Liver (tissue), 9 donors: Measurements from ENCODE around the gene ARHGEF7. TPM values are rescaled to one million over a fixed set of nuclear protein-coding genes. Genes with fewer than 3 reads are reported as not detected.

ENCODE experiments used
- DNase-seq: peaks from one replicate; pipeline ENCODE4 v3.0.0-alpha.2; 2017; ENCODE audit warnings: low spot score
- H3K27ac ChIP-seq, 2 donors: one replicate each; pipeline ENCODE4 v1.7.0; 2013; ENCODE audit warnings: inconsistent platforms in 2 of 2, low read length in 2 of 2, control low read depth in 1 of 2, low read depth in 1 of 2, mild to moderate bottlenecking in 1 of 2
- H3K27me3 ChIP-seq, 4 donors: one replicate each; pipeline versions ENCODE4 v1.6.1 to v1.7.0; 2013; ENCODE audit warnings: low read length in 3 of 4, inconsistent platforms in 1 of 4, mild to moderate bottlenecking in 1 of 4, moderate library complexity in 1 of 4; ENCODE audit not compliant: control insufficient read depth in 4 of 4, insufficient read depth in 4 of 4
- H3K36me3 ChIP-seq, 4 donors: one replicate each; pipeline versions ENCODE4 v1.6.1 to v1.7.0; 2013; ENCODE audit warnings: low read length in 3 of 4, mild to moderate bottlenecking in 3 of 4, low read depth in 1 of 4, moderate library complexity in 1 of 4; ENCODE audit not compliant: control insufficient read depth in 4 of 4, insufficient read depth in 3 of 4
- H3K4me1 ChIP-seq, 4 donors: one replicate each; pipeline versions ENCODE4 v1.6.1 to v1.7.0; 2013; ENCODE audit warnings: low read length in 3 of 4, mild to moderate bottlenecking in 3 of 4, moderate library complexity in 1 of 4; ENCODE audit not compliant: control insufficient read depth in 4 of 4, insufficient read depth in 4 of 4
- H3K4me3 ChIP-seq, 3 donors: one replicate each; pipeline versions ENCODE4 v1.6.1 to v1.7.0; 2013; ENCODE audit warnings: low read length in 3 of 3, control low read depth in 1 of 3, low read depth in 1 of 3, mild to moderate bottlenecking in 1 of 3
- H3K9ac ChIP-seq, 2 donors: one replicate each; pipeline ENCODE4 v1.7.0; 2013; ENCODE audit warnings: low read length in 2 of 2, mild to moderate bottlenecking in 2 of 2, moderate library complexity in 2 of 2, control low read depth in 1 of 2, low read depth in 1 of 2
- H3K9me3 ChIP-seq, 4 donors: one replicate each; pipeline versions ENCODE4 v1.6.1 to v1.7.0; 2013; ENCODE audit warnings: low read length in 3 of 4; ENCODE audit not compliant: control insufficient read depth in 4 of 4
- CTCF ChIP-seq: fragments of 150-350 bp; IDR thresholded peaks from 2 replicates; pipeline ENCODE4 v1.5.1; 2017; ENCODE audit warnings: improper control_type of control experiment, low read depth, low read length; ENCODE audit not compliant: missing input control
- FOXA1 ChIP-seq: IDR thresholded peaks from 2 replicates; pipeline ENCODE4 v1.6.1; 2016; ENCODE audit warnings: antibody characterized with exemption
- FOXA2 ChIP-seq: IDR thresholded peaks from 2 replicates; pipeline ENCODE4 v1.6.1; 2016; ENCODE audit warnings: antibody characterized with exemption
- GABPA ChIP-seq, 2 donors: IDR thresholded peaks in 1 of 2; conservative IDR thresholded peaks in 1 of 2; 2 replicates each; pipeline ENCODE4 v1.6.1; 2016; ENCODE audit warnings: antibody characterized with exemption in 2 of 2, mild to moderate bottlenecking in 1 of 2, moderate library complexity in 1 of 2
- HNF4A ChIP-seq, 2 donors: conservative IDR thresholded peaks; 2 replicates each; pipeline ENCODE4 v1.6.1; 2016; ENCODE audit warnings: antibody characterized with exemption in 2 of 2, mild to moderate bottlenecking in 2 of 2
- HNF4G ChIP-seq: IDR thresholded peaks from 2 replicates; pipeline ENCODE4 v1.6.1; 2016; ENCODE audit warnings: antibody characterized with exemption
- NR2F2 ChIP-seq: IDR thresholded peaks from 2 replicates; pipeline ENCODE4 v1.6.1; 2016; ENCODE audit warnings: antibody characterized with exemption
- RAD21 ChIP-seq, 2 donors: IDR thresholded peaks; 2 replicates each; pipeline ENCODE4 v1.6.1; 2016; ENCODE audit warnings: antibody characterized with exemption in 2 of 2, mild to moderate bottlenecking in 2 of 2
- REST ChIP-seq: IDR thresholded peaks from 2 replicates; pipeline ENCODE4 v1.6.1; 2016; ENCODE audit warnings: antibody characterized with exemption, mild to moderate bottlenecking
- RXRA ChIP-seq, 2 donors: IDR thresholded peaks; 2 replicates each; pipeline ENCODE4 v1.6.1; 2017 to 2018; ENCODE audit warnings: antibody characterized with exemption in 2 of 2, mild to moderate bottlenecking in 1 of 2
- SP1 ChIP-seq: IDR thresholded peaks from 2 replicates; pipeline ENCODE4 v1.6.1; 2018; ENCODE audit warnings: antibody characterized with exemption, mild to moderate bottlenecking
- TAF1 ChIP-seq: conservative IDR thresholded peaks from 2 replicates; pipeline ENCODE4 v1.6.1; 2016; ENCODE audit warnings: antibody characterized with exemption, mild to moderate bottlenecking
- WGBS: extraction: QIAGEN DNeasy Blood & Tissue Kit; methylation state at CpG from one replicate; pipeline ENCODE4 v1.1.7; 2013; 5-methylcytosine and 5-hydroxymethylcytosine counted together
- polyA plus RNA-seq, 2 donors: library from polyadenylated mRNA; stranded (reverse) in 1 of 2; unstranded in 1 of 2; fragments of 200-250 nt in 1 of 2; fragments of >200 nt in 1 of 2; fragmentation: Nextera tagmentation in 1 of 2; extraction: Ambion mirVana in 1 of 2; gene quantifications; one replicate each; pipeline versions ENCODE4 v1.2.1 to v1.2.3, GENCODE V29; 2013 to 2015
- total RNA-seq, 2 donors: library from RNA; depleted of rRNA; stranded (reverse); fragments of >200 nt; gene quantifications; one replicate each; pipeline ENCODE4 v1.2.3, GENCODE V29; 2014
- TF ChIP-seq, protein P1 (sequence below): IDR thresholded peaks from 2 replicates; pipeline ENCODE4 v1.6.1; 2016; ENCODE audit warnings: antibody characterized with exemption
- TF ChIP-seq, protein P2 (sequence below): IDR thresholded peaks from 2 replicates; pipeline ENCODE4 v1.6.1; 2016; ENCODE audit warnings: antibody characterized with exemption
- donor health status: healthy.
- donor health status: healthy.
- donor health status: healthy.
- donor health status: healthy.
- donor health status: healthy.

Gene ARHGEF7
- total and polyA plus RNA-seq, 4 donors: 10.3 to 37.5 (median 20.1) TPM

DNA sequence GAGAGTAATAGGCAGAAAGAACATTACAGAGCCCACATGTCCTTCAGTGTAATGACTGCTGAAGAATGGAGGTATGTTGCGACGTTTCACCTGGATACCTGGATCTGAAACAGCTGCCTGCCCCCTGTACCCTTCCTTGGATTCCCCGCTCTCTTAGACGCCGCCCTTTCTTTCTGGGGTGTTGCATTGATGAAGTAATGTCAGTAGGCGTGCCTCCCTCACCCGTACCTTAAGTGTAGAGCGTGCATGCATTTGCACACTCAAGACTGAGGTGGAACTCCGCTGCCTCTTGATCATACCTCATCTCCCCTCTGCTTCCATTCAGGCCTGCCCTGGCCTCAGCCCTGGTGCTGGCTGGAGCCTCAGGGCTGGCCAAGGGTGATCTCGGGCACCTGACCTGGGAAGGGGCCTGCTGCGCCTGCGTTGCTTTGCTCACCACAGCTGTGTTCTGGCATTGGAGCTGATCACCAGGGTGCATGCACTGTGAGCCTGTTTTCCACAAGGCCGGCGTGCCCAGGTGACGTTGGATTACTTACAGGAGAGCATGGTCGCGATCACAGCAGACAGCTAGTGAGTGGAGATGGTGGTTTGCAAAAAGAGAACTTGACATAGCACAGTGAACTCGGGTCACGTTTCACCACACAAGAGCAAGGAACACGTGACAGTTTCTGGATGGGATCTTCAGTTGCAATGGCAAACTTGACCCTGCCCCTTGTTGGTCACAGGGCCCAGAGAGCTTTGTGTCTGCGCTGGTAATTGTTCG is 99.0 kb downstream of the ARHGEF7 start:
- peaks cover 8 to 52% (median 37%) of the 10 kb centered on the region in 4 donors for H3K4me1 ChIP-seq
- no peak overlapping the region for H3K27ac ChIP-seq
- no peak for DNase-seq
- peaks cover 0 to 4% (median 0%) of the 10 kb centered on the region in 4 donors for H3K36me3 ChIP-seq
- TF ChIP-seq GABPA (IDR thresholded peaks at IDR 0.05 in 1 of 2, conservative IDR thresholded peaks at IDR 0.05 in 1 of 2) (no peak), SP1 (peak; percentile 25), FOXA2 (no peak), CTCF (no peak), HNF4G (no peak), RAD21 (IDR thresholded peaks at IDR 0.05) (peak in 1 of 2 donors; percentile 10), REST (no peak), NR2F2 (no peak), TAF1 (no peak), RXRA (IDR thresholded peaks at IDR 0.05) (peak; percentile 40 to 61), FOXA1 (no peak), HNF4A (conservative IDR thresholded peaks at IDR 0.05) (peak; percentile 50 to 62)
- TF ChIP-seq, protein P1, sequence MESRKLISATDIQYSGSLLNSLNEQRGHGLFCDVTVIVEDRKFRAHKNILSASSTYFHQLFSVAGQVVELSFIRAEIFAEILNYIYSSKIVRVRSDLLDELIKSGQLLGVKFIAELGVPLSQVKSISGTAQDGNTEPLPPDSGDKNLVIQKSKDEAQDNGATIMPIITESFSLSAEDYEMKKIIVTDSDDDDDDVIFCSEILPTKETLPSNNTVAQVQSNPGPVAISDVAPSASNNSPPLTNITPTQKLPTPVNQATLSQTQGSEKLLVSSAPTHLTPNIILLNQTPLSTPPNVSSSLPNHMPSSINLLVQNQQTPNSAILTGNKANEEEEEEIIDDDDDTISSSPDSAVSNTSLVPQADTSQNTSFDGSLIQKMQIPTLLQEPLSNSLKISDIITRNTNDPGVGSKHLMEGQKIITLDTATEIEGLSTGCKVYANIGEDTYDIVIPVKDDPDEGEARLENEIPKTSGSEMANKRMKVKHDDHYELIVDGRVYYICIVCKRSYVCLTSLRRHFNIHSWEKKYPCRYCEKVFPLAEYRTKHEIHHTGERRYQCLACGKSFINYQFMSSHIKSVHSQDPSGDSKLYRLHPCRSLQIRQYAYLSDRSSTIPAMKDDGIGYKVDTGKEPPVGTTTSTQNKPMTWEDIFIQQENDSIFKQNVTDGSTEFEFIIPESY: no peak
- TF ChIP-seq, protein P2, sequence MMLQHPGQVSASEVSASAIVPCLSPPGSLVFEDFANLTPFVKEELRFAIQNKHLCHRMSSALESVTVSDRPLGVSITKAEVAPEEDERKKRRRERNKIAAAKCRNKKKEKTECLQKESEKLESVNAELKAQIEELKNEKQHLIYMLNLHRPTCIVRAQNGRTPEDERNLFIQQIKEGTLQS: no peak
- no peak overlapping the region for H3K4me3 ChIP-seq
- H3K27me3 ChIP-seq: no peaks in the 10 kb centered on the region
- H3K9ac ChIP-seq: no peak overlapping the region
- no peaks in the 10 kb centered on the region for H3K9me3 ChIP-seq
- 73% methylated on average over 22 of the region's 22 CpGs for WGBS
